K562 (cell line): ENCODE measurements around the gene RTP5. TPM values are rescaled to one million over a fixed set of nuclear protein-coding genes. Genes with fewer than 3 reads are reported as not detected.

ENCODE experiments used
- COPS2 ChIP-seq: fragments of 450-650 bp; conservative IDR thresholded peaks from 2 replicates; pipeline ENCODE4 v1.6.1; 2016; ENCODE audit warnings: mild to moderate bottlenecking, moderate library complexity
- GTF2A2 ChIP-seq: IDR thresholded peaks from 2 replicates; pipeline ENCODE4 v1.6.1; 2016; ENCODE audit warnings: mild to moderate bottlenecking, missing genetic modification characterization, missing compliant biosample characterization
- KAT7 ChIP-seq: sonication (generic); formaldehyde crosslinking; IDR thresholded peaks from 2 replicates; pipeline ENCODE4 v1.8.0; 2022; ENCODE audit warnings: missing genetic modification reagents, mild to moderate bottlenecking, borderline replicate concordance
- NFIC ChIP-seq: fragments of 450-650 bp; IDR thresholded peaks from 2 replicates; pipeline ENCODE4 v1.6.1; 2017; ENCODE audit warnings: mild to moderate bottlenecking, inconsistent platforms
- PHB2 ChIP-seq: fragments of 450-650 bp; IDR thresholded peaks from 2 replicates; pipeline ENCODE4 v1.6.1; 2017; ENCODE audit warnings: low read depth
- RREB1 ChIP-seq: fragments of 250-450 bp; sonication (Bioruptor Pico); IDR thresholded peaks from 2 replicates; pipeline ENCODE4 v1.4.0; 2020
- polyA plus RNA-seq, 8 experiments: library from polyadenylated mRNA; depleted of rRNA in 4 of 8; stranded (reverse) in 5 of 8; unstranded in 3 of 8; fragments of >200 nt; fragmentation: Nextera tagmentation in 2 of 8; fragmentation: Illumina TruSeq in 1 of 8; extraction: Ambion mirVana in 2 of 8; extraction: Trizol in 1 of 8; gene quantifications; 2 replicates each; pipeline versions ENCODE4 v1.2.1 to v1.2.3, GENCODE V29; 2011 to 2014; ENCODE audit warnings: inconsistent platforms in 1 of 8, missing spikeins in 1 of 8
- total RNA-seq, 7 experiments: library from RNA; depleted of rRNA in 6 of 7; stranded (reverse); fragments of >200 nt in 6 of 7; fragmentation: Illumina TruSeq in 2 of 7; extraction: Trizol in 2 of 7; gene quantifications; 2 replicates each; pipeline versions ENCODE4 v1.2.1 to v1.2.3, GENCODE V29; 2011 to 2021; ENCODE audit warnings: low replicate concordance in 1 of 7

Gene RTP5
- total and polyA plus RNA-seq, 9 of the 15 experiments (the other 6 are each of a cell fraction or from before 2014, with no cell fraction given) = not detected

GRCh38 chr2:241873081-241873802 lies 3.7 kb downstream of the RTP5 start (continued):
- TF ChIP-seq RREB1 = no peak
- TF ChIP-seq GTF2A2 = no peak
- TF ChIP-seq KAT7 (CRISPR knock-in tag) = no peak
- TF ChIP-seq PHB2 = no peak
- TF ChIP-seq NFIC = no peak
- TF ChIP-seq COPS2 = no peak
